AG09309 (cell line): ENCODE results near the gene HOXC11.

Experiments
- DNase-seq: peaks from one replicate; pipeline ENCODE4 v3.0.0-alpha.2; 2010; ENCODE audit warnings: low read depth
- H3K4me3 ChIP-seq: 2 replicates; pipeline ENCODE4 v1.5.1; 2011; ENCODE audit warnings: mild to moderate bottlenecking, low read depth, low read length, moderate library complexity; ENCODE audit not compliant: control insufficient read depth
- TF ChIP-seq, protein P1 (sequence below): IDR thresholded peaks from 2 replicates; pipeline ENCODE4 v1.5.1; 2011; ENCODE audit warnings: mild to moderate bottlenecking, low read depth, low read length, inconsistent platforms; ENCODE audit not compliant: insufficient read depth, control insufficient read depth; ENCODE audit errors: missing control alignments

The HOXC11 gene

DNA sequence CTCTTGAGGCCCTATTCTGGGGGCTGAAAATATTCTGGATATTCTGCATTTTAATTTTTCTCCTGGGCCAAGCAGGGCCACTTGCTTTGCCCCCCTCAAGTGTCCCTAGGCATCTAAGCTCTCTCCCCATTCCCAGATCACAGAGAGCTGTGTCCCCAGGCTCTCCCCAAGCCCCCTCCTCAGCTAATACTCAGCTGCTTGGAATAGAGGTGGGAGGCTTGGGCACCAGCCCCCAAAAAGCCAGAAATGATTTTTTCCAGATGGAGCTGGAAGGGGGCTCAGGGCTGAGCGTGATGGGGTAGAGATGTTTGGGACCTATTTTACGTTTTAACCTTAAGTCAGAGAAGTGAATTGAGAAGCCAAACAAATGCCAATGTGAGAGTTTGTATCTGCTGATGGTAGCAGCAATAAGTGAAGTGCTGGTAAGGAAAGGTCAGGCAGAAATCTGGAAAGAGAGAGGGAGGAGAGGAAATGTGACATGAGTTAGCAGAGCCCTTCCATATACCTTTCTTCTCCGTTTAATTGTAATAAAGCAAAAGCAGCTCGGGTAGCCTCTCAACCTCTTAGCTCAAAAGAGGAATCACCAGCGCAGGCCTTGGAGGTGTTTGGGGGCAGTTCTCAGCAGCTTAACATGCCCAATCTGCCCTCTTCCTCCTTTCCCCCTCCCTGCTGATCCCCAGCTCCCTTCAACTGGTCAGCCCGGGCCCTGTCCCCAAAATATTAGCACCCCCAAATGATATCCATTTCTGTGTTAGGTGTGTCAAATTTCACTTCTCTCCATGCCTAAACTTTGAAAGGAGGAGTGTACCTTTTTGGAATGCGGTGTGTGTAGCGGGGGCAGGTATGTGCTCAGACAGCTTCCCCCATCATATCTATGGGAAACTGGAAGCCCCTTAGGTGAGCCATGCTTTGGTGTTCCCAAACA, 50.3 kb downstream of the HOXC11 start:
- TF ChIP-seq, protein P1, sequence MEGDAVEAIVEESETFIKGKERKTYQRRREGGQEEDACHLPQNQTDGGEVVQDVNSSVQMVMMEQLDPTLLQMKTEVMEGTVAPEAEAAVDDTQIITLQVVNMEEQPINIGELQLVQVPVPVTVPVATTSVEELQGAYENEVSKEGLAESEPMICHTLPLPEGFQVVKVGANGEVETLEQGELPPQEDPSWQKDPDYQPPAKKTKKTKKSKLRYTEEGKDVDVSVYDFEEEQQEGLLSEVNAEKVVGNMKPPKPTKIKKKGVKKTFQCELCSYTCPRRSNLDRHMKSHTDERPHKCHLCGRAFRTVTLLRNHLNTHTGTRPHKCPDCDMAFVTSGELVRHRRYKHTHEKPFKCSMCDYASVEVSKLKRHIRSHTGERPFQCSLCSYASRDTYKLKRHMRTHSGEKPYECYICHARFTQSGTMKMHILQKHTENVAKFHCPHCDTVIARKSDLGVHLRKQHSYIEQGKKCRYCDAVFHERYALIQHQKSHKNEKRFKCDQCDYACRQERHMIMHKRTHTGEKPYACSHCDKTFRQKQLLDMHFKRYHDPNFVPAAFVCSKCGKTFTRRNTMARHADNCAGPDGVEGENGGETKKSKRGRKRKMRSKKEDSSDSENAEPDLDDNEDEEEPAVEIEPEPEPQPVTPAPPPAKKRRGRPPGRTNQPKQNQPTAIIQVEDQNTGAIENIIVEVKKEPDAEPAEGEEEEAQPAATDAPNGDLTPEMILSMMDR = no peak
- no peak overlapping the region for H3K4me3 ChIP-seq
- DNase-seq = no peak

DNA sequence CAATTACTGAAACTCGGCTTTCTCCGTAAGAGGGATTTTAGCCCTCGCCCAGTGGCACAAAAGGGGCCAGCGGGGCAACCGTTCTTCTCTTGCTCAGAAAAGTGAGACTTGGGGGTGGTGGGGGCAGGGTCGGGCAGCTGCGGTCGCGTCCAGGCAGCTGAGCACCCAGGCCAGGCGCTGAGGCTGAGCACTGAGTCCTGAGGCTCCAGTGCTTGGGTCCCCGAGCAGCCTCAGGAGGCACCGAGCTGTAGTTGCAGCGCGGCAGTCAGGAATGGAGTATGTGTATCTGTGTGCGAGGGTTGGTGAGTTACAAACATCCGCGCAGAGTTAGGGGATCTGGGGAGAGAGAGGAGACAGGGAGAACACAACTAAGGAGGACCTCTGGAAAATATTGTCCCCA, 51.2 kb downstream of the HOXC11 start:
- no peak for DNase-seq
- no peak overlapping the region for H3K4me3 ChIP-seq
- TF ChIP-seq, protein P1 = no peak

DNA sequence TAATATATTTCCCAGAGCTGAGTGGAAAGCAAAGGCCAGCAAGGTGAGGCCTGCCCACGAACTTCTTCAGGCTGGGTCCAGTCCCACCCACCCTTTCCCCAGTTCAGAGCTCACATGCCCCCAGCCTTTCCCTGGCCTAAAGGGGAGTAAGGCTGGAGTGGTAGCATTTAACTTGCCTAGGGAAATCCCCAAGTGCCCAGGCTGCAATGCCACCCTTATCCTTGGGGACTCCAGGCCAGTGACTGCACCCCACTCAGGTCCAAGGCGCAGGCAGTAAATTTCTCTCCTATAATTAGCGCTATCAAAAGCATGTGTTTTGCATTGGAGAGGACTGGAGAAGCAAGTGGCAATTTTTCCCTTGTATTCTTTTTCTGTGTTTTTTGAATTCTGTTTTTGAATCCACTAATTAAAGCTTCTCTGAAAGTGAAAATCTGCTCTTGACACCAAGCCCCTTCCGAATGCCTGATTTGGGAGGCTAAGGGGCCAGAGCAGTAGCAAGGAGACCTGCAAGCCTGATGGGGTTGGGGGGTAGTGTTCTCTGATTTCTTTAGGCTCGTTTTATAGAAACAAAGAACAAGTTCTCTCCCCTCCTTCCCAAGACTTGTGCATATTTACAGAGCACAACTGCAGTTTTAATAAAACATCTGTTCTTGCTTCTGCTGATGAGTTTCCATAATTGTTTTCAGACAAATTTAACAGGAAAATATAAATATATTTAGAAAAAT, 51.8 kb downstream of the HOXC11 start:
- TF ChIP-seq, protein P1 = no peak
- H3K4me3 ChIP-seq = no peak overlapping the region
- DNase-seq = no peak

DNA sequence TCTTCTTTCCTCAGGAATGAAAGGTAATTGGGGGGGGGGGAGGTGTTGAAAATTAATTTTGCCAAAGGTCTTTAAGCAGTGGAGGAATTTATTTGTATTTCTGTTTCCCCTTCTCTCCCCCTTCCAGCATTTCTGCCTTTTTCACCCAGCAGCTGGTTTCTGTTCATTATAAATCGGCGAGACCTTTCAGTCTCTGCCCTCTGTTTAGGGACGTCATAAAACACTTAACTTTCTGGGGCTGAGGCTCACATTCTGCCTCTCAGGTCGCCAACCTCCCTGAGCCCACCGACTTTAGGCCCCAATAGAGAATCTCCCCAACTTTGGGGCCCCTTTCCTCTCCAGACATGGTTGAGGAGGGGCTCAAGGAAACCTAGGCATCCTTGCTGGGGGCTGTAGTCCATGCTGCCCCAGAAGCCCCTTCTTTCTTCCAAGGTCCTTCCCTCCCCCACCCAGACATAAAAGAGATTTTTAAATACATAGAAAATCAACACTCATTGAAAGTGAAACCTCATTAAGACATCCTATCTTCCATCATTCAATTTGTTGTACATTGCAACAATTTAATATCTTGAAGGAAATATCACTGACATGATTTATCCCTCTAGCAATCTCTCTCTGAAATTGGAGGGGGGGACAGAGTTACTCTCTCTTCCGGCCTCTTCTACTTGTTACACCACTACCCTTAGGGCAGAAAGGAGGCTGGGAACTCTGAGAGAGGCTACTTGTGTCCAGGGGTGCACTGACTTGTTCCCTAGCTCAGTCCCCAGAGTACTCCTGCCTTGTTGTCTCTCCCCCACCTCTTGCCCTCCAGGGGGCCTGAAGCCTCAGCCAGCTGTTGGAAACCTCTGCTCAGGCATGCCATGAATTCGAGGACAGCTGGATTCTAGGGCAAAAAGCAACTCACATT, 52.8 kb downstream of the HOXC11 start:
- no peak overlapping the region for H3K4me3 ChIP-seq
- no peak for DNase-seq
- TF ChIP-seq, protein P1 = no peak

DNA sequence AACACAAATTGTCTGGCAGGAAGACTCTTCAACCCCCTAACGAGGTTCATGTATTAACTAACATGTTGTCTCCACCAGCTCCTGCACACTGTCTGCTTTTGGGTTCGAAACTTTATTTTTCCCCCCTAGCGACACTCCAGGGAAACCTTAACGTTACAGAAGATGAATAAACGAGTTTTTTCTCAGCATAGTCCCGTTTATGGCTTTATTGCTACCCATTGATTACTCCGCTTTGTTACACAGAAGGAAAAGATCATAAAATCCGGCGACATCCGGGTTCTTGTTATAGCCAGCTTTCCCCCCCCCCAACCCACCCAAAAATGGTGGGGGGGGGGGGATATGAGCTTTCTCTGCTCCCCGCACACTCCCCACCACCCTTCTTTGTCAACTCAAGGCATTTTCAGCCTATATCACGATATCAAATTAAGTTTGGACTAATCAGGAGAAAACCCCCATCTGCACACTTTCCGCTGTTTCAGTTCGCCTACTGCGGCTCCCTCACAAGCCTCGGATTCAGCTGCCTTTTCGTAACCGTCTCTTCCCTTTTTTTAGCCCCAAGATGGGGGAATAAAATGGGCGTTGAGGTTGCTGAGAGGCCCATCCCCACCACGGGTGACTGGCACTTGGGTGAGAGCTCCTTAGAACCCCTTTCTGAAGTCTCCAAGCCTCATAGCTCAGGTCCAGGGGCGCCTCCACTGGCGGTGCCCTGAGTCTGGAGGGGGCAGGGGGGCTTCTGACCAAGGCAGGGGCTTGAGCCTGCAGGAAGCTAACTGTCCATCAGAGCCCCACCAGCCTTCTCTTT, 53.9 kb downstream of the HOXC11 start:
- no peak overlapping the region for H3K4me3 ChIP-seq
- DNase-seq = no peak
- TF ChIP-seq, protein P1 = no peak
